Vagina (tissue), 2 donors: ENCODE data around the gene PRTG.

Source experiments
- CTCF ChIP-seq, 3 experiments: fragments of 450-650 bp in 2 of 3; fragments of 200-600 bp in 1 of 3; sonication (generic) in 1 of 3; IDR thresholded peaks; one replicate each; pipeline ENCODE4 v1.5.1; 2017 to 2019; ENCODE audit warnings: antibody characterized with exemption in 3 of 3, mild to moderate bottlenecking in 2 of 3, moderate library complexity in 2 of 3
- POLR2A ChIP-seq, 2 donors: fragments of 450-650 bp; IDR thresholded peaks; one replicate each; pipeline ENCODE4 v1.6.1; 2017; ENCODE audit warnings: antibody characterized with exemption in 2 of 2, mild to moderate bottlenecking in 2 of 2, moderate library complexity in 2 of 2
- POLR2AphosphoS5 ChIP-seq, 2 donors: sonication (generic); formaldehyde crosslinking; IDR thresholded peaks; one replicate each; pipeline ENCODE4 v1.9.0; 2017; ENCODE audit warnings: antibody characterized with exemption in 2 of 2, mild to moderate bottlenecking in 2 of 2, low read depth in 1 of 2; ENCODE audit not compliant: insufficient read depth in 1 of 2

- TF ChIP-seq CTCF (IDR thresholded peaks at IDR 0.05) (no peak), POLR2A (IDR thresholded peaks at IDR 0.05) (no peak), POLR2AphosphoS5 (IDR thresholded peaks at IDR 0.05; ENCODE audit: insufficient read depth in 1 of 2, low read depth in 1 of 2) (no peak)
Measured at GRCh38 chr15:55659481-55659880, 83.5 kb downstream of the PRTG start.
